HepG2 (cell line): Measurements from ENCODE around the gene PROCR.

ENCODE experiments used
- BRCA1 ChIP-seq: sonication (generic); formaldehyde crosslinking; IDR thresholded peaks from 2 replicates; pipeline ENCODE4 v1.4.0; 2020; ENCODE audit warnings: missing genetic modification reagents
- CREB3 ChIP-seq: sonication (generic); formaldehyde crosslinking; IDR thresholded peaks from 2 replicates; pipeline ENCODE4 v1.5.0; 2020; ENCODE audit warnings: missing genetic modification reagents
- CTCF ChIP-seq: sonication (generic); formaldehyde crosslinking; IDR thresholded peaks from 2 replicates; pipeline ENCODE4 v1.5.0; 2020; ENCODE audit warnings: mild to moderate bottlenecking, missing genetic modification reagents, moderate library complexity
- ELF3 ChIP-seq: IDR thresholded peaks from 2 replicates; pipeline ENCODE4 v1.6.1; 2016; ENCODE audit warnings: missing genetic modification reagents, missing compliant biosample characterization
- EP300 ChIP-seq, 3 experiments: sonication (generic) in 1 of 3; formaldehyde crosslinking in 1 of 3; IDR thresholded peaks; 2 replicates each; pipeline versions ENCODE4 v1.5.1 to v1.6.1; 2011 to 2020; ENCODE audit warnings: low read depth in 2 of 3, low read length in 2 of 3, borderline replicate concordance in 1 of 3, improper control_type of control experiment in 1 of 3, mild to moderate bottlenecking in 1 of 3, missing genetic modification reagents in 1 of 3, moderate library complexity in 1 of 3
- FOXK2 ChIP-seq: fragments of 450-650 bp; IDR thresholded peaks from 2 replicates; pipeline ENCODE4 v1.6.1; 2016
- KDM1A ChIP-seq: IDR thresholded peaks from 2 replicates; pipeline ENCODE4 v1.6.1; 2016; ENCODE audit warnings: missing compliant biosample characterization
- MEIS1 ChIP-seq: sonication (generic); formaldehyde crosslinking; IDR thresholded peaks from 2 replicates; pipeline ENCODE4 v1.9.0; 2021; ENCODE audit warnings: mild to moderate bottlenecking, missing genetic modification reagents, moderate library complexity, borderline replicate concordance
- NFE2L2 ChIP-seq: fragments of 150-350 bp; IDR thresholded peaks from 2 replicates; pipeline ENCODE4 v1.6.1; 2014; ENCODE audit warnings: low read length
- REXO4 ChIP-seq: sonication (generic); formaldehyde crosslinking; IDR thresholded peaks from 2 replicates; pipeline ENCODE4 v1.8.0; 2022; ENCODE audit warnings: missing genetic modification reagents, mild to moderate bottlenecking, borderline replicate concordance
- SP140L ChIP-seq: sonication (generic); formaldehyde crosslinking; IDR thresholded peaks from 2 replicates; pipeline ENCODE4 v1.4.0; 2020; ENCODE audit warnings: missing genetic modification reagents, borderline replicate concordance
- ZNF232 ChIP-seq: sonication (generic); formaldehyde crosslinking; IDR thresholded peaks from 2 replicates; pipeline ENCODE4 v1.4.0; 2020; ENCODE audit warnings: missing genetic modification reagents, borderline replicate concordance
- ZNF609 ChIP-seq: sonication (generic); formaldehyde crosslinking; IDR thresholded peaks from 2 replicates; pipeline ENCODE4 v1.4.0; 2020; ENCODE audit warnings: mild to moderate bottlenecking, missing genetic modification reagents, borderline replicate concordance

- peak; percentile 81 for TF ChIP-seq CTCF (CRISPR knock-in tag)
- TF ChIP-seq FOXK2, result peak; percentile 49; the same call in 1 of the 2 replicates
- TF ChIP-seq MEIS1, result peak; percentile 87
- TF ChIP-seq KDM1A (CRISPR knock-in tag), result peak; percentile 74; the same call in 1 of the 2 replicates
- 0 out of 2 replicates have a peak, but pooled peaks have one; percentile 40 for TF ChIP-seq SP140L
- peak; percentile 77; the same call in 1 of the 2 replicates for TF ChIP-seq ZNF609 (CRISPR knock-in tag)
- 0 out of 2 replicates have a peak, but pooled peaks have one; percentile 3 for TF ChIP-seq NFE2L2
- no peak for TF ChIP-seq CREB3 (CRISPR knock-in tag)
- no peak for TF ChIP-seq REXO4 (CRISPR knock-in tag)
- TF ChIP-seq ZNF232, result no peak; the same call in none of the 2 replicates
- TF ChIP-seq EP300 (IDR thresholded peaks at IDR 0.05; ENCODE audit: low read depth in 2 of 2, low read length in 2 of 2), result peak in 1 of 2 experiments; percentile 32; a peak in 1 of 4 replicates
- no peak; the same call in 1 of the 2 replicates for TF ChIP-seq EP300 (CRISPR knock-in tag; IDR thresholded peaks at IDR 0.05; ENCODE audit: borderline replicate concordance)
- TF ChIP-seq BRCA1 (CRISPR knock-in tag), result peak; percentile 83; the same call in 1 of the 2 replicates
- TF ChIP-seq ELF3 (CRISPR knock-in tag), result peak; percentile 90
Observed at GRCh38 chr20:35146920-35147574, 24.8 kb upstream of the PROCR start, which contains the start of gene EDEM2.
